ENCODE data around the gene RBMS1. TPM values are rescaled to one million over a fixed set of nuclear protein-coding genes. Genes with fewer than 3 reads are reported as not detected.

The RBMS1 gene
- total RNA-seq, 1 donor from 2014 or later: 148 TPM

DNA sequence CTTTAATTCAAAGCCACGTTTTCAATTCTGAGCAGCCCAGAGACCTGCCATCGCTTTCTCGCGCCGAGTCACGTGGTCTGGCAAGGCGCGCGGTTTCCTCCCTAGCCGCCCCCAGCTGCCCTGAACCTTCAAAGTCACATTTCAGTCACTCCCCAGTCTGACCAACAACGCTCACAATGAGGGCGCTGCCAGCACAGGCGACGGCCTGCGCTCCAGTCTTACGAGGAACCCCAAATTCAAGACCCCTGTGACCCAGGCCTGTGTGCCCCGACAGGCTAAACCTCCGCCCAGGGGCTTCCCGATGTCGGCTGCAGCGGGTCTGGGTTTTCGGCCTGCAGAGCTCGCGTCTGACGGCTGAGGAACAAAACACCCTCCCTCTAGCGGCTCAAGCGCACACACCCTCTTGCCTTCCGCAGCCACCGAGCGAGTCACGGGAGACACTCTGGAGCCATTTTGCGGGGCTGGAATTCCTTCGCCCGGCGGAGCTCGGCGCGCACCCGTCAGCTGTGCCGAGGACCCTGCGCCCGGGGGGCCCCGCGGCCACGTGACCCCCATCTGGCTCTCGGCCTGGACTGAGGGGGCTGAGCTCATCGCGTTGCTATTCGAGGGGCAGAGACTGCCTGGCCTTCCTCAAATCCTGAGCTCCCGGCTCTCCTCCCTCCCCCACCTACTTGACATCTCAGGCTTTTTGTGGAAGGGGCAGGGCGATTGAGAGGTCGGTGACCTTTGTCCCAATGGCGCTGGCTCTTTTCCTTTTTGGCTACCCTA lies 223.6 kb downstream of the RBMS1 start:
- no peak for FAIRE-seq
- H3K36me3 ChIP-seq (ENCODE audit: insufficient read depth, low read length): peaks cover 8% of the 10 kb centered on the region
- H3K4me1 ChIP-seq (ENCODE audit: insufficient read depth, low read length): peaks cover 25% of the 10 kb centered on the region
- peak overlapping the region; percentile 46 for H3K4me3 ChIP-seq (ENCODE audit: insufficient read depth, low read depth, low read length)
- Mint-ChIP-seq H3K27me3 (ENCODE audit: low read depth, unreplicated experiment) (no peaks in the 10 kb centered on the region), H3K36me3 (ENCODE audit: low read depth, unreplicated experiment) (peaks cover 23% of the 10 kb centered on the region), H3K4me3 (ENCODE audit: unreplicated experiment) (peak overlapping the region; percentile 57), H3K27ac (ENCODE audit: unreplicated experiment) (peak overlapping the region; percentile 96), H3K9me3 (ENCODE audit: unreplicated experiment) (no peaks in the 10 kb centered on the region), H3K4me1 (ENCODE audit: low read depth, unreplicated experiment) (peaks cover 78% of the 10 kb centered on the region)
- no peaks in the 10 kb centered on the region for H4K20me1 ChIP-seq (ENCODE audit: insufficient read depth, low read length)
- no peak for TF ChIP-seq EZH2 (IDR thresholded peaks at IDR 0.05; ENCODE audit: insufficient read depth, low read length)
- TF ChIP-seq, protein P1, sequence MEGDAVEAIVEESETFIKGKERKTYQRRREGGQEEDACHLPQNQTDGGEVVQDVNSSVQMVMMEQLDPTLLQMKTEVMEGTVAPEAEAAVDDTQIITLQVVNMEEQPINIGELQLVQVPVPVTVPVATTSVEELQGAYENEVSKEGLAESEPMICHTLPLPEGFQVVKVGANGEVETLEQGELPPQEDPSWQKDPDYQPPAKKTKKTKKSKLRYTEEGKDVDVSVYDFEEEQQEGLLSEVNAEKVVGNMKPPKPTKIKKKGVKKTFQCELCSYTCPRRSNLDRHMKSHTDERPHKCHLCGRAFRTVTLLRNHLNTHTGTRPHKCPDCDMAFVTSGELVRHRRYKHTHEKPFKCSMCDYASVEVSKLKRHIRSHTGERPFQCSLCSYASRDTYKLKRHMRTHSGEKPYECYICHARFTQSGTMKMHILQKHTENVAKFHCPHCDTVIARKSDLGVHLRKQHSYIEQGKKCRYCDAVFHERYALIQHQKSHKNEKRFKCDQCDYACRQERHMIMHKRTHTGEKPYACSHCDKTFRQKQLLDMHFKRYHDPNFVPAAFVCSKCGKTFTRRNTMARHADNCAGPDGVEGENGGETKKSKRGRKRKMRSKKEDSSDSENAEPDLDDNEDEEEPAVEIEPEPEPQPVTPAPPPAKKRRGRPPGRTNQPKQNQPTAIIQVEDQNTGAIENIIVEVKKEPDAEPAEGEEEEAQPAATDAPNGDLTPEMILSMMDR (IDR thresholded peaks at IDR 0.05; ENCODE audit: insufficient read depth, low read depth, low read length): peak; percentile 38
- H3K4me2 ChIP-seq (ENCODE audit: low read length): peak overlapping the region; percentile 87
- peak overlapping the region; percentile 84 for H3K9ac ChIP-seq (ENCODE audit: low read length)
- no peaks in the 10 kb centered on the region for H3K9me3 ChIP-seq (ENCODE audit: insufficient read depth, low read depth, low read length)
- H2AFZ ChIP-seq (ENCODE audit: low read depth, low read length): peak overlapping the region; percentile 74
- peak; percentile 88 for DNase-seq (ENCODE audit: low read depth)
- no peaks in the 10 kb centered on the region for H3K27me3 ChIP-seq (ENCODE audit: insufficient read depth, low read length)
- H3K79me2 ChIP-seq (ENCODE audit: insufficient read depth, low read length): no peaks in the 10 kb centered on the region
- peak overlapping the region; percentile 91 for H3K27ac ChIP-seq (ENCODE audit: low read depth, low read length)

DNA sequence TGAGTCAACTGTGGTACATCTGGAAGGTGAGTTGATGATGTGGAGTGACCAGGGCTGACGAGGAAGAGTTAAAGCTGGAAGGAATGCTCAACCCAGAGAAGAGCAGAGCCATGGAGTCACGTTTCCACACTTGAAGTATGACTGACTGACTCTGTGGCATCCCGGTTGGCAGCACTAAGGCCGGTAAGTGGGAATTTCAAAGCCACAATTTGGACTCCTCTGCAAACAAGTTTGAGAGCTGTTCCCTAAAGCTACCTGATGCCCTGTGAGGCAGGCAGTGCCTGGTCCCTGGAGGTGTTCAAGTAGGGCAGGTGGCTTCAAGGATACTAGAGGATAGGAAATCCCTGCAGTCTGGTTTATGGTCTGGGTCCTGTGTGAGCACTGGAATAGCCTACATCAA lies 224.2 kb downstream of the RBMS1 start:
- Mint-ChIP-seq H3K4me3 (ENCODE audit: unreplicated experiment) (no peak overlapping the region), H3K27me3 (ENCODE audit: low read depth, unreplicated experiment) (no peaks in the 10 kb centered on the region), H3K9me3 (ENCODE audit: unreplicated experiment) (no peaks in the 10 kb centered on the region), H3K4me1 (ENCODE audit: low read depth, unreplicated experiment) (peaks cover 76% of the 10 kb centered on the region), H3K27ac (ENCODE audit: unreplicated experiment) (peak overlapping the region; percentile 95), H3K36me3 (ENCODE audit: low read depth, unreplicated experiment) (peaks cover 24% of the 10 kb centered on the region)
- TF ChIP-seq, protein P1 (IDR thresholded peaks at IDR 0.05; ENCODE audit: insufficient read depth, low read depth, low read length): no peak
- peaks cover 25% of the 10 kb centered on the region for H3K4me1 ChIP-seq (ENCODE audit: insufficient read depth, low read length)
- no peaks in the 10 kb centered on the region for H3K9me3 ChIP-seq (ENCODE audit: insufficient read depth, low read depth, low read length)
- peak overlapping the region; percentile 46 for H3K4me3 ChIP-seq (ENCODE audit: insufficient read depth, low read depth, low read length)
- H4K20me1 ChIP-seq (ENCODE audit: insufficient read depth, low read length): no peaks in the 10 kb centered on the region
- H3K27me3 ChIP-seq (ENCODE audit: insufficient read depth, low read length): no peaks in the 10 kb centered on the region
- peak overlapping the region; percentile 87 for H3K4me2 ChIP-seq (ENCODE audit: low read length)
- no peak for FAIRE-seq
- H2AFZ ChIP-seq (ENCODE audit: low read depth, low read length): peak overlapping the region; percentile 74
- peak overlapping the region; percentile 84 for H3K9ac ChIP-seq (ENCODE audit: low read length)
- H3K79me2 ChIP-seq (ENCODE audit: insufficient read depth, low read length): no peaks in the 10 kb centered on the region
- peaks cover 4% of the 10 kb centered on the region for H3K36me3 ChIP-seq (ENCODE audit: insufficient read depth, low read length)
- peak; percentile 34 for DNase-seq (ENCODE audit: low read depth)
- peak overlapping the region; percentile 91 for H3K27ac ChIP-seq (ENCODE audit: low read depth, low read length)
